ENCODE results near the gene APEH.

Gene APEH

DNA sequence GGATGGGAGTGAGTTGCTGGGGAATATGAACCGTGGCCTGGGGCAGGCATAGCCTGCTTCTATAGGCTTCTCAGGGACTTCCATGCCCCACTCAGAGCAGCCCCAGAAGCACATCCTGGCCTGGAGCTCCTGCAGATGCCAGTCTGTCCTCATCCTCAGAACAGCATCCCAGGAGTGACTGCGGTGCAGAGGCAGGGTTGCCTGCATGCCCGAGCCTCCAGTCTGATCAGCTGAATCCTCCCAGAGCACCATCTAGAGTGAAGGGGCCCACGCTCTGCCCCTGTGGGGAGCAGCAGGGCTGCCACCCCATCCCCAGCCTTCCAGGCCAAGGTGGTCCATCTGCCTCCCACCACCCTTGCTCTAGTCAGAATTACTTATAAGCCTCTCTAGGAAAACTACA, 44.7 kb upstream of the APEH start:
- H3K27me3 Mint-ChIP-seq (ENCODE audit: low read depth, poor library complexity): peaks cover 8% of the 10 kb centered on the region
- H3K27ac Mint-ChIP-seq: no peak overlapping the region
- H3K4me1 Mint-ChIP-seq: no peaks in the 10 kb centered on the region
- no peak overlapping the region for H3K4me3 Mint-ChIP-seq
- peaks cover 5% of the 10 kb centered on the region for H3K36me3 Mint-ChIP-seq (ENCODE audit: low read depth)
- DNase-seq: no peak
- H3K9me3 Mint-ChIP-seq: peaks cover 24% of the 10 kb centered on the region
- TF ChIP-seq, protein P1, sequence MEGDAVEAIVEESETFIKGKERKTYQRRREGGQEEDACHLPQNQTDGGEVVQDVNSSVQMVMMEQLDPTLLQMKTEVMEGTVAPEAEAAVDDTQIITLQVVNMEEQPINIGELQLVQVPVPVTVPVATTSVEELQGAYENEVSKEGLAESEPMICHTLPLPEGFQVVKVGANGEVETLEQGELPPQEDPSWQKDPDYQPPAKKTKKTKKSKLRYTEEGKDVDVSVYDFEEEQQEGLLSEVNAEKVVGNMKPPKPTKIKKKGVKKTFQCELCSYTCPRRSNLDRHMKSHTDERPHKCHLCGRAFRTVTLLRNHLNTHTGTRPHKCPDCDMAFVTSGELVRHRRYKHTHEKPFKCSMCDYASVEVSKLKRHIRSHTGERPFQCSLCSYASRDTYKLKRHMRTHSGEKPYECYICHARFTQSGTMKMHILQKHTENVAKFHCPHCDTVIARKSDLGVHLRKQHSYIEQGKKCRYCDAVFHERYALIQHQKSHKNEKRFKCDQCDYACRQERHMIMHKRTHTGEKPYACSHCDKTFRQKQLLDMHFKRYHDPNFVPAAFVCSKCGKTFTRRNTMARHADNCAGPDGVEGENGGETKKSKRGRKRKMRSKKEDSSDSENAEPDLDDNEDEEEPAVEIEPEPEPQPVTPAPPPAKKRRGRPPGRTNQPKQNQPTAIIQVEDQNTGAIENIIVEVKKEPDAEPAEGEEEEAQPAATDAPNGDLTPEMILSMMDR (IDR thresholded peaks at IDR 0.05): no peak

DNA sequence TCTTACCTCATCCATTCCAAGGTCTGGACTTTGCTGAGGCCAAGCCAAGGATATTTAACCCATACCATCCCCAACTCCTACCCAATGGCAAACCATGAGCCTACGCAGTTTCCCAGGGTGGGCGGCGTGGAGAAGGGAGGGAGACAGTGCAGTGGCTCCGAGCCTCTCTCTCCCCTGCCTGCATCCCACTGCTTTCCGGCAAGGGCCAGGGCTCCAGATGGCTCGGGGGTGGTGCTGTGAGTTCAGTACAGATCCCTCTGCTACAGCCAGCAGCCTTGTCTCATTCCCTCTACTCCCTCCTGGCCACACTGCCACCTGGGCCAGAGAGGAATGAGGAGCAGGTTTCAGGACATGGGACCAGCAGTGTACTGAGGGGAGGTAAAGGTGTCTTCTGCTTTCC, 44.3 kb upstream of the APEH start:
- H3K9me3 Mint-ChIP-seq: peaks cover 24% of the 10 kb centered on the region
- H3K36me3 Mint-ChIP-seq (ENCODE audit: low read depth): peaks cover 5% of the 10 kb centered on the region
- no peak for DNase-seq
- TF ChIP-seq, protein P1 (IDR thresholded peaks at IDR 0.05): no peak
- H3K4me3 Mint-ChIP-seq: no peak overlapping the region
- peaks cover 8% of the 10 kb centered on the region for H3K27me3 Mint-ChIP-seq (ENCODE audit: low read depth, poor library complexity)
- H3K4me1 Mint-ChIP-seq: no peaks in the 10 kb centered on the region
- H3K27ac Mint-ChIP-seq: no peak overlapping the region

DNA sequence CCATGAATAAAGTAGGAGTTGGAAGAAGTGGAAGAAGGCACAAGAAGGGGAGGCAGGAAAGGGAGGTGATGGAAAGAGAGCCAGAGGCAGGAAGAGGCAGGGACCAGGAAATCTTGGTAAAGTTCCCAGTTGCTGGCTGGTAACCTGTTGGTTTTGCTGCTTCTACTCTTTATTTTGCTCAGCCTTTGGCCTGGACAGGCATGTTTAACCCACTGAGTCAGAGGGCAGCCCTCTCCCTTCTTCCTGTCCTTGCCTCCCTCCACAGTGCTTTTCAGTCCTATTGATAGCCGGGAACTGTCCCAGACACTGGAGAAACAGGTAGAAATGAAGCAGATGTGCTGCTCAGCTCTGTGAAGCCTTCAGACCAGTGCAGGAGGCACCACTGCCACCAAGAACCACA, 43.4 kb upstream of the APEH start:
- no peak for DNase-seq
- peak overlapping the region; percentile 27 for H3K27ac Mint-ChIP-seq
- peaks cover 24% of the 10 kb centered on the region for H3K9me3 Mint-ChIP-seq
- H3K4me3 Mint-ChIP-seq: no peak overlapping the region
- TF ChIP-seq, protein P1 (IDR thresholded peaks at IDR 0.05): no peak
- H3K4me1 Mint-ChIP-seq: no peaks in the 10 kb centered on the region
- peaks cover 5% of the 10 kb centered on the region for H3K36me3 Mint-ChIP-seq (ENCODE audit: low read depth)
- peaks cover 11% of the 10 kb centered on the region for H3K27me3 Mint-ChIP-seq (ENCODE audit: low read depth, poor library complexity)

DNA sequence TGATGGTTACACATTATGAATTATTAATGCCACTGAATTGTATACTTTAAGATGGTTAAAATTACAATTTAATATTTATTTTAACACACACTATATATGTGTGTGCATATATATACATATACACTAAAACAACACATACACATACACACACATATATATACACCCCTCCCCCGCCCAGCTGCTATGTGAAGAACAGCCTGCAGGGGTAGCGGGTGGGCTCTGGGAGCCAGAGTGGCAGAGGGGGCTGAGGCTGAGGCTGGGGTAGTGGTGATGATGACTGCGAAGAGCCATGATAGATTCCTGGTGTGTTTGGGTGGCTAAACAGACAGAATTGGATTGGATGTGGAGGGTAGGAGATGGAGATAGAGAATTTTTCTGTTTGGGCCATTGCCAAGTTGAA, 39.4 kb upstream of the APEH start:
- Mint-ChIP-seq H3K27me3 (ENCODE audit: low read depth, poor library complexity) (peaks cover 22% of the 10 kb centered on the region), H3K4me3 (no peak overlapping the region), H3K27ac (no peak overlapping the region), H3K4me1 (no peaks in the 10 kb centered on the region), H3K9me3 (peaks cover 24% of the 10 kb centered on the region), H3K36me3 (ENCODE audit: low read depth) (peaks cover 5% of the 10 kb centered on the region)
- TF ChIP-seq, protein P1 (IDR thresholded peaks at IDR 0.05): no peak
- no peak for DNase-seq

DNA sequence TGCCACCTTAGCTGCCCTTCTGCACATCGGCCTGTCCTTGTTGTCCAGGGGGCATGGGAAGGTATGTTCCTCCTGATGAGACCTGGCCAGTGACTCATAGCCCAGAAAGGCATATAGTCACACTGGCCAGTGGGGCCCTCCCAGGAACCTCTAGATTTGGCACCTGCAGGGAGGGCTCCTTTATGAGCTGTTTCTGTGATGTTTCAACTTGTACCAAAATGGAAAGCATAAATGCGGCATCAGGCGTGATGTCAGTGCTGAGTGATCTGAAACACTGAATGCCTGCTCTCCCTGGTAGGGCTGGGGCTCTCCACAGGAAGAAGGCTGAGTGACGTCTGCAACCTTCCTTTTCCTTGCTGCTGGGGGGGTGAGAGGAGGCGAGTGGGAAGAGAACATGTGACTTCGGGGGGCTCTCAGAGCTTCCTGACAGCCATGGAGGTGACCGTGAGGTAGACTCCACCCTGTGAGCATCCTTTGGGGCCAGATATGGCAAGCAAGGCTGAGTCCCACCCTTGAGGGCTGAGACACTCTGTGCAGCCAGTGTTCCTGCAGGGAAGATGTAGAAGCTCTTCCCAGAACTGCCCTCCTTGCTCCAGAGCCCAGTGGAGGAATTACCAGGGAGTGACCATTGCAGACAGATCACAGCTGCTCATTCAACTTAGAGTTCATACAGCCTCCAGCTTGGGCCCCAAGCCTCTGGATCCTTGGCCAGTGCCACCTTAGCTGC, 37.1 kb upstream of the APEH start:
- H3K9me3 Mint-ChIP-seq: peaks cover 8% of the 10 kb centered on the region
- TF ChIP-seq, protein P1 (IDR thresholded peaks at IDR 0.05): no peak
- H3K4me1 Mint-ChIP-seq: no peaks in the 10 kb centered on the region
- H3K4me3 Mint-ChIP-seq: no peak overlapping the region
- DNase-seq: no peak
- H3K27me3 Mint-ChIP-seq (ENCODE audit: low read depth, poor library complexity): peaks cover 20% of the 10 kb centered on the region
- no peak overlapping the region for H3K27ac Mint-ChIP-seq
- no peaks in the 10 kb centered on the region for H3K36me3 Mint-ChIP-seq (ENCODE audit: low read depth)

DNA sequence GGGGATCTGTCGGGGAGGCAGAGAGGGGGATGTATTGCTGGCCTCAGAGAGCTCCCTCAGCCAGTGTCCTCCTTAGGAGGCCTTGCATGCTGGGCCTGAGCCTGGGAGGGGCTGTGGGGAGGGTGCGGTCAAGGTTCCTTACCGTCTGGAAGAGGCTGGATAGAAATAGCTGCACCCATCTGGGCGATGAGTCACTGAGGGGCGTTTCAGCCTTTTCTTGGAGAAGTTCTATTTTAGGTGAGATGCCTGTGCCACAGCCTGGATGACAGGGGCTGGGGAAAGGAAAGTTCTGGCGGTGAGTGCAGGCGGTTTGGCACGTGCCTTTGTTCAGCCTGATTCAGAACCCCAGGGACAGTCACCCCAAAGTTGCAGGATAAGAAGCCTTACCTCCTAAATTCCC, 35.7 kb upstream of the APEH start:
- H3K9me3 Mint-ChIP-seq: no peaks in the 10 kb centered on the region
- no peaks in the 10 kb centered on the region for H3K4me1 Mint-ChIP-seq
- no peaks in the 10 kb centered on the region for H3K36me3 Mint-ChIP-seq (ENCODE audit: low read depth)
- H3K4me3 Mint-ChIP-seq: no peak overlapping the region
- DNase-seq: no peak
- no peak overlapping the region for H3K27ac Mint-ChIP-seq
- TF ChIP-seq, protein P1 (IDR thresholded peaks at IDR 0.05): no peak
- H3K27me3 Mint-ChIP-seq (ENCODE audit: low read depth, poor library complexity): peaks cover 20% of the 10 kb centered on the region

Data from nephron progenitor cell (in vitro differentiated cells).